NCI-H2196 treated with DMSO at 0.1 percent for 48 hours (cell line): Measurements from ENCODE around the gene TINAGL1.

Experiments
- DNase-seq: peaks from one replicate; lab custom pipeline; 2025; ENCODE audit not compliant: unreplicated experiment; lab: John Stamatoyannopoulos, UW

Gene TINAGL1

DNA sequence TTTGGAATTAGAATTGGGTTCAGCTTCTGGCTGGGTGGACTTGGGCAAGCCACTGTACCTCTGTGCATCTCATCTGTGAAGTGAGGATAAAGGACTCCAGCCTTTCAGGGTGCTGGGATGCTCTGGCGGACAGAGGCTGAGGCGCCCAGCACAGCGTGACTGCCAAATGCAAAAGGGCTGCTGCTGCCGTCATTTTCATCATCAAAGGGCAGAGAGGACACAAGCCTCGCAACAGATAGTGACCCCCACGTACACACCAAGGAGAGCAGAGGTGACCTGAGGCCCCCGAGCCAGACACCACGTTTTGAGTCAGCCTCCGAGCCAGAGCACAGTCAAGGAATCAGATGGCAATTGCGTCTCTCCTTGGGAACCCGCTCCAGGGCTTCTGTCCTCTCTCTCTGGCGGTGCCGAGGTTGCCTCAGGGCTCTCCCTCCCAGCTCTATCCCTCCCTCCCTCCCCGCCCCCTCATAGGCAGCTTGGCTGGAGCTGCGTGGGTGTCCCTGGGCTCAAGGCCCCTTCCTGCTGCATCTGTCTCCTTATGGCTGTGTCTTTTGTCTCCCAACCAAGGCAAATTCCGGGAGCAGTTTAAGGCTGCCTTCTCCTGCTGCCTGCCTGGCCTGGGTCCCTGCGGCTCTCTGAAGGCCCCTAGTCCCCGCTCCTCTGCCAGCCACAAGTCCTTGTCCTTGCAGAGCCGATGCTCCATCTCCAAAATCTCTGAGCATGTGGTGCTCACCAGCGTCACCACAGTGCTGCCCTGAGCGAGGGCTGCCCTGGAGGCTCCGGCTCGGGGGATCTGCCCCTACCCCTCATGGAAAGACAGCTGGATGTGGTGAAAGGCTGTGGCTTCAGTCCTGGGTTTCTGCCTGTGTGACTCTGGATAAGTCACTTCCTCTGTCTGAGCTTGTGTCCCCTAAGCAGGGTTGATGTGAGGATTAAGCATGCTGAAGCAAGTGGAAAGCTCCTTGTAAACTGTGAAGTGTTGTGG is 50.2 kb downstream of the TINAGL1 start:
- no peak for DNase-seq

DNA sequence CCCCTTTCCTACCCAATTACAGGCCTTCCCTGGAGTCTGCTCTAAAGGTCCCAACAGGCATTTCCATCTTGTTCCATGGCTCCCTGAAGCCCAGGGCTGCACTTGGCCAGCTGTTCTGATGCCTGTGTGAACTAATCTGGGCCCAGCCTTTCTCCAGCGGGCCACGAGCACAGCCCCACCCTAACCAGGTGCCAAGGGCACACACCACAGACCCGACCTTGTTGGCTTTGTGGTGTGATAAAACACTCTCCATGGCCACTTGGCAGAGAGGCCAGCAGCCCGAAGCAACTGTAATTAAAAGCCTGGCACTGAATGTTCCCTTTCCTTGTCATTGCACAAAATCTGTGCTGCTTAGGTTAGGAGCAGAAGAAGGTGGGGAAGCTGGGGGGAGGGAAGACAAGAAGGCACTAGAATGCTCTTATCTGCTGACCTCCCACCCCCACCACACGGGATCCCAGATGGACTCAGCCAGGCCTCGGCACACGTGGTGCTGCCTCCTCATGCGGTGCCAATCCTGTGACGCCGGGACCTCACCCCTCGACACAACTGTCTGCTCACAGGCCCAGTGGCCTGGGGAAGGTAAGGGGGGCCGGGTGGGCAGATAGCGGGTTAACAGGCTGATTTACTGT is 51.1 kb downstream of the TINAGL1 start:
- DNase-seq: no peak

DNA sequence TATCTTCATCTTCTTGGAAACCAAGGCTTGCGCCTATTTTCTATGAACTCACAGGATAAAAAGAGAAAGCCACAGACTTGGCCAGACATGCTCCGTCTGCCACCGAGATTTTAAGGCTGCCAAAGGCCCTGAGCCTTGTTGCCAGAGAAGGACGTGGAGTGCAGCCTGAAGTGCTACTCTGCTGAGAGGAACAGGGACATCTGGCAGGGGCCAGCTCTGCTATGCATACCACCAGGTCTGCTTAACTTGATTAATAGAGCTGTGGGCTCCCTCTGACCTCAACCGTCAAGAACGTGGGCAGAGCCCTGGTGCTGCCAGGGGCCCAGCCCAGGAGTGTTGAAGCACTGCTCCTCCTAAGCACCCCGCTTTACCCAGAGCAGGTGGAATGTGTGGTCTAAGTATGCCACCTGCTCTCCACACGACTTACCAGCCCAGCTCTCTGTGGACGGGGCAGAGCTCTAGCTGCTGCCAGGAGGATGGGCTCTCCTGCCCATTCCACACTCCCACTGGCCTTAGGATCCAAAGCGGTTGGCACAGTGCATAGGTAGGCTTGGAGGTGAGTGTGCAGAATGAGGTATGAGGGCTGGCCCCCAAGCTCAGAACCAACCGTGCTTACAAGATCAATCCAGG is 51.7 kb downstream of the TINAGL1 start:
- DNase-seq: no peak

DNA sequence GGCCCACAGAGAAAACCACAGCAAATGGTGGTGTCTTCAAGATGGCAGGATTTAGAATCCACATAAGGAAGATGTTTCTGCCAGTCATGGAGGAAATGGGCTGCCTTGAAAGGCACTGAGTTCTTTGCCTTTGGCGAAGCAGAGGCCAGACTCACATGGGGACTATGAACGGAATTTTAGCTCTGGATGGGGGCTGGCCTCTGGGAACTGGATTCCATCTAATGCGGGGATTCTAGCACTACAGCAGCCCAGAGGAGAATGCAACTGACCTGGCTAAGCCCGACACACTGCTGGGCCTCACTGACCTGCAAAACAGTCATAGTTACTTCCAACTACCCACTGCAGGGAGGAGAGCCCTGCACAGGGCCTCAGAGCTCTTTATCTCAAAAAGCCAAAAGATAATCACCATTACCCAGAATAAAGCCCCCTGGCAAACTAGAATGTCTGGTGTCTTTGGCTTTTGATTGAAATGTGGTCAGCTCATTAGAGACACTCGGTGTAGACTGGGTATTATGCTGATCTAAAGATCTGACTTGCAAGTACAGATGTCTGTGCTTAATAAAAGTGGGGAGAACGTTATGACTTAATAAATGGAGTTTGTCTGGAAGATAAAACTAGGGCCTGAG is 52.7 kb downstream of the TINAGL1 start:
- DNase-seq: no peak

DNA sequence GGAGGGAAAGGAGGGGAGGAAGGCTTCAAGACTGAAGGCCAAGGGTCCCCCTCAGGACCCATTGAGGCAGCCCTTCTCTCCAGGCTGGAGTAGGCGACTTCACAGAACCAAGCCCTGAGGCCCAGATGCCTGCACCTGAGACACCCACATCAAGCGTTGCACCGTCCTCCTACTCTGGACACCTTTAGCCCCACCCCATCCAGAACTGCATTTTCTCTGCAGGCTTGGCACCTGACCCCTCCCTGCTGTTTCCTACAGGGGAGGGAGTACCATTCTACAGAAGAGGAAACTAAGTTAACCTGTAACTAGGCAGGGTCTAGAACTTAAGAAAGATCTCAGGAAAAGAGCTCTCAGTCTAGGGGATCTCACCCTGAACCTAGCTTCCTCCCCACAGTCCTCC is 56.3 kb downstream of the TINAGL1 start:
- DNase-seq: no peak

DNA sequence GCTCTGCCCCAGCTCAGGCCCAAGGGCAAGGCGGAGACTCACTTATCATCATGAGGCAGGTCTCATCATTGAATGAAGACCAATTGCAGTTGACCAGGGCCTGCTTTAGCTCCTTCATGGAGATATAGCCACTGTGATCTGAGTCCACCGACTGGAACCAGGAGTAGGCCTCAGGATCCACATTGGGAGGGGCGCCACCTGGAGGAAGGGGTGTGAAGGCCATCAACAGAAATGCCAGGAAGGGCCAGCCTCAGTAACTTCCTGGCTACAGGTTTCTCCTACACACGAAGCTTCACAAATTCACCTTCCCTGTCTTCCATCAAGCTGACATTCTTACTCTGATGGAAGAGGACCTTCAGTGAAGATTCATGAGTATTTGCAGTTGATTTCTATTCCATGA is 56.8 kb downstream of the TINAGL1 start:
- no peak for DNase-seq
